Panc1 (cell line): ENCODE measurements around the gene ZNF407.

Experiments used
- POLR2AphosphoS5 ChIP-seq: IDR thresholded peaks from 2 replicates; pipeline ENCODE4 v1.6.1; 2012; ENCODE audit warnings: mild to moderate bottlenecking, low read depth, low read length, moderate library complexity
- TF ChIP-seq, protein P1 (sequence below): fragments of 450-650 bp; IDR thresholded peaks from 2 replicates; pipeline ENCODE4 v1.5.1; 2017; ENCODE audit warnings: mild to moderate bottlenecking
- TF ChIP-seq, protein P2 (sequence below), 2 experiments: IDR thresholded peaks; 2 replicates each; pipeline ENCODE4 v1.6.1; 2011 to 2012; ENCODE audit warnings: low read depth in 2 of 2, control low read depth in 1 of 2, low read length in 1 of 2, mild to moderate bottlenecking in 1 of 2, moderate library complexity in 1 of 2; ENCODE audit not compliant: insufficient read depth in 1 of 2

GRCh38 chr18:74916773-74917393, 319.2 kb downstream of the ZNF407 start:
- TF ChIP-seq, protein P1, sequence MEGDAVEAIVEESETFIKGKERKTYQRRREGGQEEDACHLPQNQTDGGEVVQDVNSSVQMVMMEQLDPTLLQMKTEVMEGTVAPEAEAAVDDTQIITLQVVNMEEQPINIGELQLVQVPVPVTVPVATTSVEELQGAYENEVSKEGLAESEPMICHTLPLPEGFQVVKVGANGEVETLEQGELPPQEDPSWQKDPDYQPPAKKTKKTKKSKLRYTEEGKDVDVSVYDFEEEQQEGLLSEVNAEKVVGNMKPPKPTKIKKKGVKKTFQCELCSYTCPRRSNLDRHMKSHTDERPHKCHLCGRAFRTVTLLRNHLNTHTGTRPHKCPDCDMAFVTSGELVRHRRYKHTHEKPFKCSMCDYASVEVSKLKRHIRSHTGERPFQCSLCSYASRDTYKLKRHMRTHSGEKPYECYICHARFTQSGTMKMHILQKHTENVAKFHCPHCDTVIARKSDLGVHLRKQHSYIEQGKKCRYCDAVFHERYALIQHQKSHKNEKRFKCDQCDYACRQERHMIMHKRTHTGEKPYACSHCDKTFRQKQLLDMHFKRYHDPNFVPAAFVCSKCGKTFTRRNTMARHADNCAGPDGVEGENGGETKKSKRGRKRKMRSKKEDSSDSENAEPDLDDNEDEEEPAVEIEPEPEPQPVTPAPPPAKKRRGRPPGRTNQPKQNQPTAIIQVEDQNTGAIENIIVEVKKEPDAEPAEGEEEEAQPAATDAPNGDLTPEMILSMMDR = no peak
- TF ChIP-seq, protein P2, sequence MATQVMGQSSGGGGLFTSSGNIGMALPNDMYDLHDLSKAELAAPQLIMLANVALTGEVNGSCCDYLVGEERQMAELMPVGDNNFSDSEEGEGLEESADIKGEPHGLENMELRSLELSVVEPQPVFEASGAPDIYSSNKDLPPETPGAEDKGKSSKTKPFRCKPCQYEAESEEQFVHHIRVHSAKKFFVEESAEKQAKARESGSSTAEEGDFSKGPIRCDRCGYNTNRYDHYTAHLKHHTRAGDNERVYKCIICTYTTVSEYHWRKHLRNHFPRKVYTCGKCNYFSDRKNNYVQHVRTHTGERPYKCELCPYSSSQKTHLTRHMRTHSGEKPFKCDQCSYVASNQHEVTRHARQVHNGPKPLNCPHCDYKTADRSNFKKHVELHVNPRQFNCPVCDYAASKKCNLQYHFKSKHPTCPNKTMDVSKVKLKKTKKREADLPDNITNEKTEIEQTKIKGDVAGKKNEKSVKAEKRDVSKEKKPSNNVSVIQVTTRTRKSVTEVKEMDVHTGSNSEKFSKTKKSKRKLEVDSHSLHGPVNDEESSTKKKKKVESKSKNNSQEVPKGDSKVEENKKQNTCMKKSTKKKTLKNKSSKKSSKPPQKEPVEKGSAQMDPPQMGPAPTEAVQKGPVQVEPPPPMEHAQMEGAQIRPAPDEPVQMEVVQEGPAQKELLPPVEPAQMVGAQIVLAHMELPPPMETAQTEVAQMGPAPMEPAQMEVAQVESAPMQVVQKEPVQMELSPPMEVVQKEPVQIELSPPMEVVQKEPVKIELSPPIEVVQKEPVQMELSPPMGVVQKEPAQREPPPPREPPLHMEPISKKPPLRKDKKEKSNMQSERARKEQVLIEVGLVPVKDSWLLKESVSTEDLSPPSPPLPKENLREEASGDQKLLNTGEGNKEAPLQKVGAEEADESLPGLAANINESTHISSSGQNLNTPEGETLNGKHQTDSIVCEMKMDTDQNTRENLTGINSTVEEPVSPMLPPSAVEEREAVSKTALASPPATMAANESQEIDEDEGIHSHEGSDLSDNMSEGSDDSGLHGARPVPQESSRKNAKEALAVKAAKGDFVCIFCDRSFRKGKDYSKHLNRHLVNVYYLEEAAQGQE (IDR thresholded peaks at IDR 0.05; ENCODE audit: insufficient read depth in 1 of 2, low read depth in 2 of 2, low read length in 1 of 2) = no peak
- no peak for TF ChIP-seq POLR2AphosphoS5
